GM23338 (cell line): ENCODE measurements around the gene PYGO2. TPM values are rescaled to one million over a fixed set of nuclear protein-coding genes. Genes with fewer than 3 reads are reported as not detected.

Source experiments
- ATAC-seq: fragments of 200-7000 bp; cut with Tn5 transposase; 3 replicates; pipeline ENCODE4 v1.9.1; 2020
- DNase-seq: peaks from one replicate; pipeline ENCODE4 v3.0.0-alpha.2; 2015; ENCODE audit warnings: low spot score
- H2AFZ ChIP-seq: fragments of 200-600 bp; sonication (generic); 2 replicates; pipeline ENCODE4 v1.8.0; 2016; ENCODE audit warnings: antibody characterized with exemption, mild to moderate bottlenecking, moderate library complexity
- H3F3A ChIP-seq: fragments of 200-600 bp; sonication (generic); replicated peaks from 2 replicates; pipeline ENCODE4 v1.8.0; 2017; ENCODE audit warnings: antibody characterized with exemption, mixed run types, low read depth
- H3K27ac ChIP-seq: fragments of 200-600 bp; sonication (generic); 2 replicates; pipeline ENCODE4 v1.6.1; 2016; ENCODE audit warnings: low read depth
- H3K27me3 ChIP-seq: fragments of 200-600 bp; sonication (generic); 2 replicates; pipeline ENCODE4 v1.8.0; 2016; ENCODE audit warnings: mild to moderate bottlenecking, mixed run types, moderate library complexity; ENCODE audit not compliant: insufficient read depth
- H3K36me3 ChIP-seq: fragments of 200-600 bp; sonication (generic); 2 replicates; pipeline ENCODE4 v1.8.0; 2016; ENCODE audit warnings: mild to moderate bottlenecking; ENCODE audit not compliant: insufficient read depth
- H3K4me1 ChIP-seq: fragments of 200-600 bp; sonication (generic); 2 replicates; pipeline ENCODE4 v1.8.0; 2016; ENCODE audit warnings: mild to moderate bottlenecking, moderate library complexity; ENCODE audit not compliant: insufficient read depth
- H3K4me2 ChIP-seq: fragments of 200-600 bp; sonication (generic); 2 replicates; pipeline ENCODE4 v1.7.1; 2017; ENCODE audit warnings: mixed run types
- H3K4me3 ChIP-seq: fragments of 200-600 bp; sonication (generic); 2 replicates; pipeline ENCODE4 v1.6.1; 2016; ENCODE audit warnings: mixed run types
- H3K79me2 ChIP-seq: fragments of 200-600 bp; sonication (generic); replicated peaks from 2 replicates; pipeline ENCODE4 v1.8.0; 2017; ENCODE audit warnings: mild to moderate bottlenecking; ENCODE audit not compliant: insufficient read depth
- H3K9me2 ChIP-seq: fragments of 200-600 bp; sonication (generic); 2 replicates; pipeline ENCODE4 v1.8.0; 2017; ENCODE audit not compliant: insufficient read depth
- H4K20me1 ChIP-seq: fragments of 200-600 bp; sonication (generic); replicated peaks from 2 replicates; pipeline ENCODE4 v1.8.0; 2017; ENCODE audit warnings: mild to moderate bottlenecking; ENCODE audit not compliant: insufficient read depth
- H3K27ac Mint-ChIP-seq: 2 replicates; pipeline ENCODE4 v1.8.0; 2020; ENCODE audit warnings: inconsistent platforms, mild to moderate bottlenecking, moderate library complexity, mixed read lengths
- H3K27me3 Mint-ChIP-seq: 3 replicates; pipeline ENCODE4 v1.8.0; 2022; ENCODE audit warnings: low read depth, mild to moderate bottlenecking, moderate library complexity, mixed read lengths, inconsistent platforms; ENCODE audit not compliant: insufficient read depth, poor library complexity
- H3K36me3 Mint-ChIP-seq: 3 replicates; pipeline ENCODE4 v1.8.0; 2021; ENCODE audit warnings: low read depth, mild to moderate bottlenecking, inconsistent platforms, moderate library complexity, mixed read lengths
- H3K4me1 Mint-ChIP-seq: 3 replicates; pipeline ENCODE4 v1.8.0; 2020; ENCODE audit warnings: mild to moderate bottlenecking, inconsistent platforms, mixed read lengths
- H3K4me3 Mint-ChIP-seq: 3 replicates; pipeline ENCODE4 v1.8.0; 2021; ENCODE audit warnings: moderate library complexity, mild to moderate bottlenecking, inconsistent platforms, mixed read lengths
- H3K9me3 Mint-ChIP-seq: 3 replicates; pipeline ENCODE4 v1.8.0; 2020; ENCODE audit warnings: moderate library complexity, mild to moderate bottlenecking, inconsistent platforms, mixed read lengths
- CREB1 ChIP-seq: fragments of 250-450 bp; sonication (Bioruptor Pico); IDR thresholded peaks from 2 replicates; pipeline ENCODE4 v1.5.0; 2020; ENCODE audit warnings: low read depth, mild to moderate bottlenecking, moderate library complexity
- CTCF ChIP-seq, 2 experiments: fragments of 200-600 bp in 1 of 2; sonication (generic) in 1 of 2; conservative IDR thresholded peaks; 2 replicates each; pipeline versions ENCODE4 v1.5.1 to v1.6.1; 2016 to 2017; ENCODE audit warnings: antibody characterized with exemption in 2 of 2, low read depth in 2 of 2, mild to moderate bottlenecking in 2 of 2, moderate library complexity in 1 of 2
- ETS1 ChIP-seq: IDR thresholded peaks from 2 replicates; pipeline ENCODE4 v1.6.1; 2016; ENCODE audit warnings: antibody characterized with exemption
- EZH2 ChIP-seq: fragments of 200-600 bp; sonication (generic); IDR thresholded peaks from one replicate; pipeline ENCODE4 v1.8.0; 2017; ENCODE audit warnings: antibody characterized with exemption, mild to moderate bottlenecking, low read depth; ENCODE audit not compliant: unreplicated experiment
- EZH2phosphoT487 ChIP-seq: fragments of 200-600 bp; sonication (generic); IDR thresholded peaks from one replicate; pipeline ENCODE4 v1.8.1; 2018; ENCODE audit warnings: antibody characterized with exemption; ENCODE audit not compliant: unreplicated experiment
- JUNB ChIP-seq: IDR thresholded peaks from one replicate; pipeline ENCODE4 v1.6.1; 2016; ENCODE audit warnings: antibody characterized with exemption; ENCODE audit not compliant: unreplicated experiment
- NANOG ChIP-seq: IDR thresholded peaks from 2 replicates; pipeline ENCODE4 v1.6.1; 2016; ENCODE audit warnings: antibody characterized with exemption, borderline replicate concordance
- POLR2AphosphoS5 ChIP-seq: IDR thresholded peaks from 2 replicates; pipeline ENCODE4 v1.6.1; 2016; ENCODE audit warnings: antibody characterized with exemption, low read depth
- REST ChIP-seq: IDR thresholded peaks from one replicate; pipeline ENCODE4 v1.6.1; 2018; ENCODE audit warnings: antibody characterized with exemption; ENCODE audit not compliant: unreplicated experiment
- STAT1 ChIP-seq: IDR thresholded peaks from one replicate; pipeline ENCODE4 v1.6.1; 2016; ENCODE audit warnings: antibody characterized with exemption; ENCODE audit not compliant: unreplicated experiment
- ZNF114 ChIP-seq: fragments of 250-450 bp; sonication (Bioruptor Pico); IDR thresholded peaks from 2 replicates; pipeline ENCODE4 v1.5.0; 2020; ENCODE audit warnings: mild to moderate bottlenecking, moderate library complexity
- ZNF331 ChIP-seq: fragments of 250-450 bp; sonication (Bioruptor Pico); IDR thresholded peaks from 2 replicates; pipeline ENCODE4 v1.5.0; 2020; ENCODE audit warnings: low read depth, mild to moderate bottlenecking, moderate library complexity
- ZNF462 ChIP-seq: fragments of 250-450 bp; sonication (Bioruptor Pico); IDR thresholded peaks from 2 replicates; pipeline ENCODE4 v1.5.0; 2020; ENCODE audit warnings: mild to moderate bottlenecking, moderate library complexity
- polyA plus RNA-seq: library from polyadenylated mRNA; unstranded; fragments of >200 nt; fragmentation: Nextera tagmentation; extraction: Ambion mirVana; gene quantifications from 2 replicates; pipeline ENCODE4 v1.2.1, GENCODE V29; 2016
- total RNA-seq: library from RNA; depleted of rRNA; stranded (reverse); fragments of >200 nt; shearing (Covaris generic); gene quantifications from 2 replicates; pipeline ENCODE4 v1.2.3, GENCODE V29; 2014

PYGO2 gene
- total and polyA plus RNA-seq, 2 experiments from 2014 or later = 11.0 to 29.0 TPM

GRCh38 chr1:154989195-154989860, 27.7 kb upstream of the PYGO2 start:
- Histone ChIP-seq H3K36me3 (peaks cover 9% of the 10 kb centered on the region; the same call in 1 of the 2 replicates), H3F3A (peaks cover 17% of the 10 kb centered on the region; the same call in 1 of the 2 replicates), H3K4me2 (no peak overlapping the region), H3K79me2 (peaks cover 41% of the 10 kb centered on the region), H3K4me3 (no peak overlapping the region), H3K27ac (no peak overlapping the region), H4K20me1 (peaks cover 19% of the 10 kb centered on the region; the same call in 1 of the 2 replicates), H3K4me1 (peaks cover 5% of the 10 kb centered on the region), H2AFZ (no peak overlapping the region), H3K27me3 (no peaks in the 10 kb centered on the region), H3K9me2 (no peaks in the 10 kb centered on the region)
- DNase-seq (no peak), ATAC-seq (no peak)
- H3K27ac Mint-ChIP-seq = no peak overlapping the region; the same call in 1 of the 2 replicates
- H3K9me3 Mint-ChIP-seq = no peaks in the 10 kb centered on the region; the same call in 2 of the 3 replicates
- TF ChIP-seq POLR2AphosphoS5 = no peak
- TF ChIP-seq REST = no peak
- no peak for TF ChIP-seq EZH2
- no peak for TF ChIP-seq ETS1
- TF ChIP-seq JUNB = no peak
- no peak for TF ChIP-seq STAT1
- TF ChIP-seq CTCF (conservative IDR thresholded peaks at IDR 0.05; ENCODE audit: low read depth in 2 of 2) = no peak
- TF ChIP-seq EZH2phosphoT487 = no peak
- TF ChIP-seq ZNF462 (CRISPR knock-in tag) = no peak
- TF ChIP-seq ZNF114 (CRISPR knock-in tag) = no peak
- no peak for TF ChIP-seq CREB1 (CRISPR knock-in tag)
- TF ChIP-seq ZNF331 (CRISPR knock-in tag) = no peak
- TF ChIP-seq NANOG = no peak
- peaks cover 14% of the 10 kb centered on the region for H3K27me3 Mint-ChIP-seq
- H3K4me1 Mint-ChIP-seq = peaks cover 21% of the 10 kb centered on the region
- H3K4me3 Mint-ChIP-seq = peak overlapping the region; percentile 7; the same call in 1 of the 3 replicates
- peaks cover 60% of the 10 kb centered on the region for H3K36me3 Mint-ChIP-seq
